Small intestine (tissue), 7 donors: Measurements from ENCODE around the gene CREM. TPM values are rescaled to one million over a fixed set of nuclear protein-coding genes. Genes with fewer than 3 reads are reported as not detected.

Experiments used
- DNase-seq, 2 donors: peaks; one replicate each; pipeline versions ENCODE4 v3.0.0 to v3.0.0-alpha.2; 2013
- FAIRE-seq: peaks from 2 replicates; lab custom pipeline; 2012; peaks lifted over from hg19 to GRCh38; lab: Jason Lieb, UNC
- H3K27ac ChIP-seq, 3 donors: one replicate each; pipeline ENCODE4 v1.5.1; 2013; ENCODE audit warnings: low read length in 2 of 3, mild to moderate bottlenecking in 2 of 3, control low read depth in 1 of 3, inconsistent platforms in 1 of 3, low read depth in 1 of 3, moderate library complexity in 1 of 3
- H3K27me3 ChIP-seq, 3 donors: one replicate each; pipeline ENCODE4 v1.6.1; 2013; ENCODE audit warnings: low read length in 3 of 3, inconsistent platforms in 1 of 3; ENCODE audit not compliant: control insufficient read depth in 3 of 3, insufficient read depth in 3 of 3
- H3K36me3 ChIP-seq, 3 donors: one replicate each; pipeline ENCODE4 v1.6.1; 2013; ENCODE audit warnings: low read length in 3 of 3, inconsistent platforms in 1 of 3, low read depth in 1 of 3, mild to moderate bottlenecking in 1 of 3, moderate library complexity in 1 of 3; ENCODE audit not compliant: control insufficient read depth in 3 of 3, insufficient read depth in 2 of 3
- H3K4me1 ChIP-seq, 3 donors: one replicate each; pipeline ENCODE4 v1.6.1; 2013; ENCODE audit warnings: low read length in 2 of 3, inconsistent platforms in 1 of 3, low read depth in 1 of 3, mild to moderate bottlenecking in 1 of 3, moderate library complexity in 1 of 3; ENCODE audit not compliant: control insufficient read depth in 3 of 3, insufficient read depth in 2 of 3
- H3K4me3 ChIP-seq, 3 donors: one replicate each; pipeline ENCODE4 v1.5.1; 2013; ENCODE audit warnings: low read length in 3 of 3, control low read depth in 1 of 3, inconsistent platforms in 1 of 3, low read depth in 1 of 3, mild to moderate bottlenecking in 1 of 3, moderate library complexity in 1 of 3
- H3K9me3 ChIP-seq, 2 donors: one replicate each; pipeline ENCODE4 v1.6.1; 2013; ENCODE audit warnings: low read depth in 1 of 2, low read length in 1 of 2; ENCODE audit not compliant: control insufficient read depth in 2 of 2, insufficient read depth in 1 of 2
- WGBS, 3 donors: extraction: QIAGEN DNeasy Blood & Tissue Kit; methylation state at CpG; one replicate each; pipeline ENCODE4 v1.1.7; 2013; 5-methylcytosine and 5-hydroxymethylcytosine counted together
- polyA plus RNA-seq, 4 donors: library from polyadenylated mRNA; stranded (reverse) in 3 of 4; unstranded in 1 of 4; fragments of 200-250 nt in 3 of 4; fragments of 120-200 nt in 1 of 4; gene quantifications; one replicate each; pipeline versions ENCODE4 v1.2.1 to v1.2.3, GENCODE V29; 2013
- donor health status: healthy with polysubstance abuse.
- donor health status: control.
- donor health status: control.
- donor health status: Bipolar disorder and iron deficiency.
- donor health status: healthy.

CREM gene
- polyA plus RNA-seq, 4 donors: 13.2 to 27.6 (median 22.7) TPM

- FAIRE-seq (no peak), DNase-seq (no peak)
- no peaks in the 10 kb centered on the region for H3K9me3 ChIP-seq
Measured at GRCh38 chr10:35126062-35126529, 550 bp upstream of the CREM start.

GRCh38 chr10:35127289-35127891 is 744 bp downstream of the CREM start:
- 0 to 1% (median 0%) methylated on average over 49 to 56 of the region's 56 CpGs for WGBS, 3 donors
- Histone ChIP-seq H3K27me3 (no peaks in the 10 kb centered on the region), H3K9me3 (no peaks in the 10 kb centered on the region), H3K27ac (peak overlapping the region; percentile 97 to 100 (median 99)), H3K36me3 (no peaks in the 10 kb centered on the region), H3K4me3 (peak overlapping the region; percentile 73 to 90 (median 78)), H3K4me1 (peaks cover 0 to 4% (median 2%) of the 10 kb centered on the region in 3 donors)
- DNase-seq: peak in 1 of 2 donors; percentile 52
- FAIRE-seq: no peak

More at GRCh38 chr10:35126062-35126529, 550 bp upstream of the CREM start:
- peak overlapping the region; percentile 31 to 54 (median 40) for H3K4me3 ChIP-seq
- peak overlapping the region; percentile 52 to 96 (median 60) for H3K27ac ChIP-seq
- H3K36me3 ChIP-seq: no peaks in the 10 kb centered on the region
- peaks cover 0 to 4% (median 2%) of the 10 kb centered on the region in 3 donors for H3K4me1 ChIP-seq
- H3K27me3 ChIP-seq: no peaks in the 10 kb centered on the region
- 61 to 65% (median 65%) methylated on average over 11 to 13 of the region's 13 CpGs for WGBS, 3 donors

- FAIRE-seq (no peak), DNase-seq (no peak)
- Histone ChIP-seq H3K36me3 (no peaks in the 10 kb centered on the region), H3K4me1 (peaks cover 0 to 4% (median 2%) of the 10 kb centered on the region in 3 donors), H3K27me3 (no peaks in the 10 kb centered on the region), H3K27ac (no peak overlapping the region), H3K4me3 (no peak overlapping the region), H3K9me3 (no peaks in the 10 kb centered on the region)
- 91 to 95% (median 94%) methylated on average over 1 of the region's 1 CpG for WGBS, 3 donors
Measured at GRCh38 chr10:35129185-35129674, 2.6 kb downstream of the CREM start.

- FAIRE-seq (no peak), DNase-seq (no peak)
- Histone ChIP-seq H3K4me1 (peaks cover 0 to 4% (median 2%) of the 10 kb centered on the region in 3 donors), H3K27me3 (no peaks in the 10 kb centered on the region), H3K36me3 (no peaks in the 10 kb centered on the region), H3K9me3 (no peaks in the 10 kb centered on the region), H3K4me3 (no peak overlapping the region), H3K27ac (peak overlapping the region in 1 of 3 donors; percentile 3)
- 45 to 57% (median 46%) methylated on average over 4 of the region's 4 CpGs for WGBS, 3 donors
Measured at GRCh38 chr10:35130663-35131062, 4.0 kb downstream of the CREM start.

GRCh38 chr10:35132727-35133126 is 6.1 kb downstream of the CREM start:
- Histone ChIP-seq H3K27ac (no peak overlapping the region), H3K4me1 (peaks cover 0 to 2% (median 0%) of the 10 kb centered on the region in 3 donors), H3K36me3 (no peaks in the 10 kb centered on the region), H3K9me3 (no peaks in the 10 kb centered on the region), H3K27me3 (no peaks in the 10 kb centered on the region), H3K4me3 (no peak overlapping the region)
- DNase-seq (no peak), FAIRE-seq (no peak)
- 72 to 85% (median 73%) methylated on average over 2 of the region's 2 CpGs for WGBS, 3 donors

- Histone ChIP-seq H3K27ac (no peak overlapping the region), H3K9me3 (no peaks in the 10 kb centered on the region), H3K36me3 (no peaks in the 10 kb centered on the region), H3K4me1 (no peaks in the 10 kb centered on the region), H3K4me3 (no peak overlapping the region), H3K27me3 (no peaks in the 10 kb centered on the region)
- WGBS, 3 donors: 40 to 100% (median 88%) methylated on average over 1 of the region's 1 CpG
- FAIRE-seq: no peak
- no peak for DNase-seq
Measured at GRCh38 chr10:35133586-35133985, 6.9 kb downstream of the CREM start.

GRCh38 chr10:35135861-35136260 is 9.2 kb downstream of the CREM start:
- peak in 1 of 2 donors; percentile 53 for DNase-seq
- no peak overlapping the region for H3K27ac ChIP-seq

GRCh38 chr10:35136263-35136815 is 9.7 kb downstream of the CREM start:
- no peaks in the 10 kb centered on the region for H3K27me3 ChIP-seq
- 67 to 84% (median 82%) methylated on average over 4 of the region's 4 CpGs for WGBS, 3 donors
- DNase-seq: no peak
- no peaks in the 10 kb centered on the region for H3K36me3 ChIP-seq
- no peak overlapping the region for H3K4me3 ChIP-seq
- peaks cover 0 to 2% (median 0%) of the 10 kb centered on the region in 3 donors for H3K4me1 ChIP-seq
- no peaks in the 10 kb centered on the region for H3K9me3 ChIP-seq
- no peak for FAIRE-seq
- peak overlapping the region in 1 of 3 donors; percentile 13 for H3K27ac ChIP-seq

More at GRCh38 chr10:35135861-35136260, 9.2 kb downstream of the CREM start:
- Histone ChIP-seq H3K4me3 (no peak overlapping the region), H3K36me3 (no peaks in the 10 kb centered on the region), H3K27me3 (no peaks in the 10 kb centered on the region), H3K4me1 (no peaks in the 10 kb centered on the region), H3K9me3 (no peaks in the 10 kb centered on the region)
- no peak for FAIRE-seq
- WGBS, 3 donors: 72 to 84% (median 72%) methylated on average over 5 of the region's 5 CpGs
